SK-N-SH treated with all-trans-retinoic acid at 6 μM for 48 hours (cell line): Measurements from ENCODE around the gene DBN1.

ENCODE experiments used
- ATAC-seq: fragments of 200-7000 bp; cut with Tn5 transposase; 3 replicates; pipeline ENCODE4 v1.9.1; 2020; ENCODE audit warnings: mild to moderate bottlenecking, moderate library complexity
- ARNTL ChIP-seq: fragments of 450-650 bp; formaldehyde crosslinking; IDR thresholded peaks from 2 replicates; pipeline ENCODE4 v1.5.0; 2020; ENCODE audit warnings: low read depth, mild to moderate bottlenecking, moderate library complexity, borderline replicate concordance
- BACH2 ChIP-seq: fragments of 250-450 bp; sonication (Bioruptor Pico); IDR thresholded peaks from 2 replicates; pipeline ENCODE4 v1.9.0; 2021; ENCODE audit warnings: mild to moderate bottlenecking, borderline replicate concordance
- ESRRG ChIP-seq: fragments of 250-450 bp; sonication (Bioruptor Pico); IDR thresholded peaks from 2 replicates; pipeline ENCODE4 v1.6.1; 2021; ENCODE audit warnings: mild to moderate bottlenecking
- GLIS3 ChIP-seq: fragments of 250-450 bp; sonication (Bioruptor Pico); IDR thresholded peaks from 2 replicates; pipeline ENCODE4 v1.5.0; 2020; ENCODE audit warnings: mild to moderate bottlenecking, moderate library complexity
- ISL1 ChIP-seq: fragments of 250-450 bp; sonication (Bioruptor Pico); IDR thresholded peaks from 2 replicates; pipeline ENCODE4 v2.1.2; 2022; ENCODE audit warnings: mild to moderate bottlenecking, moderate library complexity
- PPARA ChIP-seq: fragments of 250-450 bp; sonication (Bioruptor Pico); IDR thresholded peaks from 2 replicates; pipeline ENCODE4 v1.5.0; 2020; ENCODE audit warnings: mild to moderate bottlenecking, borderline replicate concordance
- RARB ChIP-seq: fragments of 250-450 bp; sonication (Bioruptor Pico); IDR thresholded peaks from 2 replicates; pipeline ENCODE4 v1.8.0; 2021; ENCODE audit warnings: mild to moderate bottlenecking, moderate library complexity
- SNAI2 ChIP-seq: fragments of 250-450 bp; sonication (Bioruptor Pico); IDR thresholded peaks from 2 replicates; pipeline ENCODE4 v1.5.0; 2020; ENCODE audit warnings: mild to moderate bottlenecking, moderate library complexity
- TCF4 ChIP-seq: fragments of 250-450 bp; sonication (Bioruptor Pico); IDR thresholded peaks from 2 replicates; pipeline ENCODE4 v1.8.0; 2021; ENCODE audit warnings: mild to moderate bottlenecking, moderate library complexity, borderline replicate concordance
- TOX ChIP-seq: fragments of 250-450 bp; sonication (Bioruptor Pico); IDR thresholded peaks from 2 replicates; pipeline ENCODE4 v1.8.0; 2021; ENCODE audit warnings: mild to moderate bottlenecking, moderate library complexity, borderline replicate concordance
- ZFP3 ChIP-seq: fragments of 250-450 bp; sonication (Bioruptor Pico); IDR thresholded peaks from 2 replicates; pipeline ENCODE4 v1.5.0; 2020; ENCODE audit warnings: mild to moderate bottlenecking, moderate library complexity
- ZFP30 ChIP-seq: fragments of 450-650 bp; formaldehyde crosslinking; IDR thresholded peaks from 2 replicates; pipeline ENCODE4 v1.5.0; 2022; ENCODE audit warnings: mild to moderate bottlenecking, moderate library complexity
- ZNF565 ChIP-seq: fragments of 450-650 bp; formaldehyde crosslinking; conservative IDR thresholded peaks from 2 replicates; pipeline ENCODE4 v1.5.0; 2020; ENCODE audit warnings: low read depth, mild to moderate bottlenecking, moderate library complexity
- ZNF70 ChIP-seq: fragments of 450-650 bp; formaldehyde crosslinking; IDR thresholded peaks from 2 replicates; pipeline ENCODE4 v1.5.0; 2020; ENCODE audit warnings: mild to moderate bottlenecking, moderate library complexity
- ZNF8 ChIP-seq: fragments of 450-650 bp; formaldehyde crosslinking; IDR thresholded peaks from 2 replicates; pipeline ENCODE4 v1.5.0; 2020; ENCODE audit warnings: mild to moderate bottlenecking, moderate library complexity
- TF ChIP-seq, protein P1 (sequence below): fragments of 250-450 bp; sonication (Bioruptor Pico); IDR thresholded peaks from 2 replicates; pipeline ENCODE4 v1.5.0; 2020; ENCODE audit warnings: mild to moderate bottlenecking, moderate library complexity
- TF ChIP-seq, protein P2 (sequence below): fragments of 250-450 bp; sonication (Bioruptor Pico); IDR thresholded peaks from 2 replicates; pipeline ENCODE4 v1.5.1; 2021; ENCODE audit warnings: mild to moderate bottlenecking, moderate library complexity
- TF ChIP-seq, protein P3 (sequence below): fragments of 250-450 bp; sonication (Bioruptor Pico); IDR thresholded peaks from 2 replicates; pipeline ENCODE4 v1.8.0; 2021; ENCODE audit warnings: low read depth, mild to moderate bottlenecking, moderate library complexity, borderline replicate concordance
- TF ChIP-seq, protein P4 (sequence below): fragments of 250-450 bp; sonication (Bioruptor Pico); IDR thresholded peaks from 2 replicates; pipeline ENCODE4 v1.5.1; 2020; ENCODE audit warnings: low read depth, mild to moderate bottlenecking, moderate library complexity

Gene DBN1

DNA sequence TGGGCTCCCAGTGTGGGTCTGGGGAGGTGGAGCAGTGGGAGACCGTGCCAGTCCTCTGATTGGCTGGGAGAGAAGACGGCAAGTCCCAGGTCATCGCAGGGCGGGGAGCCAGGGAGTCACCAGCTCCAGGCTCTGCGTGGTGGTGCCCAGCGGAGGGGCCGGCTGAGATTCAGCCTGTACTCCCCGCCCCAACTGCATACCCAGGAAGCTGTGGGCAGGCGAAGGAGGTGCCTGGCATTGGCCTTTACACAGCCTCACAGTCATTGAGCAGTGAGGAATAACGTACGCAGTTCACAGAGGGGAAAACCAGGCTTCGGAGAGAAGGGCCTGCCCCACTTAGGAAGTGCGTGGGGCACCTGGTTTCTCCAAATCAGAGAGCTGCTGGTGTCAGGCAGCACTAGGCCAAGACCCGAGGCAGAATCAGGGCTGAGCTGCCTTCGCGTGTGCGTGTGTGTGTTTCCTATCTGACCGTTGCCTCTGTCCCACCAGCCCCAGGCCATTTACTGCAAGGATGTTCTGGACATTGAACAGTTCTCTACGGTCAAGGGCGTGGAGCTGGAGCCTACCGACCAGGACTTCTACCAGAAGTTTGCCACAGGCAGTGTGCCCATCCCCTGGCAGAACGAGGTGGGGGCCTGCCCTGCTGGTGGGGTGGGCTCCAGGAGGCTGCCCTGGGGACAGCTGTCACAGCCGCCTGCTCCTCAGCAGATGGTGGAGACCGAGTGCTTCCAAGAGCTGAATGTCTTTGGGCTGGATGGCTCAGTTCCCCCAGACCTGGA, 33.0 kb downstream of the DBN1 start:
- ATAC-seq: no peak

DNA sequence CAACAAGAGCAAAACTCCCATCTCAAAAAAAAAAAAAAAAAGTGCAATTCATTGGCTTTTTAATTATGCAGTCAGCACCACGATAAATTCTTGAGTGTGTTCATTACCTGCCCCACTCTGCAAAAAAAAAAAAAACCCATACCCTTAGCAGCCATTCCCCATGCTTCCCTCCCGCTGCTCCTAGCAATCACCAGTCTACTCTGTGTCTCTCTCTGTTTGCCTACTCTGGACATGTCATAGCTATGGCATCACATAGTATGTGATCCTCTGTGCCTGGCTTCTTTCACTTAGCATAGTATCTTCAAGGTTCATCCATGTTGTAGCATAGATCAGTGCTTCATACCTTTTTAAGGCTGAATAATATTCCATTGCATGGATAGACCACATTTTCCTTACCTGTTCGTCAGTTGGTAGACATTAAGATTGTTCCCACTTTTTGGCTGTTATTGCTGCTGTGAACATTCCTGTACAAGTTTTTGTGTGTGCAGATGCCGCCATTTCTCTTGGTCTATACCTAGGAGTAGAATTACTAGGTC, 33.8 kb downstream of the DBN1 start:
- no peak for ATAC-seq
- TF ChIP-seq ZFP3 (CRISPR knock-in tag): no peak
- TF ChIP-seq ARNTL: no peak
- TF ChIP-seq, protein P1, sequence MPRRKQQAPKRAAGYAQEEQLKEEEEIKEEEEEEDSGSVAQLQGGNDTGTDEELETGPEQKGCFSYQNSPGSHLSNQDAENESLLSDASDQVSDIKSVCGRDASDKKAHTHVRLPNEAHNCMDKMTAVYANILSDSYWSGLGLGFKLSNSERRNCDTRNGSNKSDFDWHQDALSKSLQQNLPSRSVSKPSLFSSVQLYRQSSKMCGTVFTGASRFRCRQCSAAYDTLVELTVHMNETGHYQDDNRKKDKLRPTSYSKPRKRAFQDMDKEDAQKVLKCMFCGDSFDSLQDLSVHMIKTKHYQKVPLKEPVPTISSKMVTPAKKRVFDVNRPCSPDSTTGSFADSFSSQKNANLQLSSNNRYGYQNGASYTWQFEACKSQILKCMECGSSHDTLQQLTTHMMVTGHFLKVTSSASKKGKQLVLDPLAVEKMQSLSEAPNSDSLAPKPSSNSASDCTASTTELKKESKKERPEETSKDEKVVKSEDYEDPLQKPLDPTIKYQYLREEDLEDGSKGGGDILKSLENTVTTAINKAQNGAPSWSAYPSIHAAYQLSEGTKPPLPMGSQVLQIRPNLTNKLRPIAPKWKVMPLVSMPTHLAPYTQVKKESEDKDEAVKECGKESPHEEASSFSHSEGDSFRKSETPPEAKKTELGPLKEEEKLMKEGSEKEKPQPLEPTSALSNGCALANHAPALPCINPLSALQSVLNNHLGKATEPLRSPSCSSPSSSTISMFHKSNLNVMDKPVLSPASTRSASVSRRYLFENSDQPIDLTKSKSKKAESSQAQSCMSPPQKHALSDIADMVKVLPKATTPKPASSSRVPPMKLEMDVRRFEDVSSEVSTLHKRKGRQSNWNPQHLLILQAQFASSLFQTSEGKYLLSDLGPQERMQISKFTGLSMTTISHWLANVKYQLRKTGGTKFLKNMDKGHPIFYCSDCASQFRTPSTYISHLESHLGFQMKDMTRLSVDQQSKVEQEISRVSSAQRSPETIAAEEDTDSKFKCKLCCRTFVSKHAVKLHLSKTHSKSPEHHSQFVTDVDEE (CRISPR knock-in tag): no peak
- no peak for TF ChIP-seq GLIS3 (CRISPR knock-in tag)
- no peak for TF ChIP-seq ZNF8 (CRISPR knock-in tag)
- TF ChIP-seq SNAI2 (CRISPR knock-in tag): no peak
- no peak for TF ChIP-seq TCF4
- TF ChIP-seq ZNF565 (CRISPR knock-in tag): no peak
- TF ChIP-seq, protein P2, sequence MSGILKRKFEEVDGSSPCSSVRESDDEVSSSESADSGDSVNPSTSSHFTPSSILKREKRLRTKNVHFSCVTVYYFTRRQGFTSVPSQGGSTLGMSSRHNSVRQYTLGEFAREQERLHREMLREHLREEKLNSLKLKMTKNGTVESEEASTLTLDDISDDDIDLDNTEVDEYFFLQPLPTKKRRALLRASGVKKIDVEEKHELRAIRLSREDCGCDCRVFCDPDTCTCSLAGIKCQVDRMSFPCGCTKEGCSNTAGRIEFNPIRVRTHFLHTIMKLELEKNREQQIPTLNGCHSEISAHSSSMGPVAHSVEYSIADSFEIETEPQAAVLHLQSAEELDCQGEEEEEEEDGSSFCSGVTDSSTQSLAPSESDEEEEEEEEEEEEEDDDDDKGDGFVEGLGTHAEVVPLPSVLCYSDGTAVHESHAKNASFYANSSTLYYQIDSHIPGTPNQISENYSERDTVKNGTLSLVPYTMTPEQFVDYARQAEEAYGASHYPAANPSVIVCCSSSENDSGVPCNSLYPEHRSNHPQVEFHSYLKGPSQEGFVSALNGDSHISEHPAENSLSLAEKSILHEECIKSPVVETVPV (CRISPR knock-in tag): no peak
- no peak for TF ChIP-seq ZNF70 (CRISPR knock-in tag)
- no peak for TF ChIP-seq ESRRG (CRISPR knock-in tag)
- no peak for TF ChIP-seq PPARA (CRISPR knock-in tag)
- TF ChIP-seq ZFP30 (CRISPR knock-in tag): no peak
- no peak for TF ChIP-seq TOX (CRISPR knock-in tag)
- TF ChIP-seq, protein P3, sequence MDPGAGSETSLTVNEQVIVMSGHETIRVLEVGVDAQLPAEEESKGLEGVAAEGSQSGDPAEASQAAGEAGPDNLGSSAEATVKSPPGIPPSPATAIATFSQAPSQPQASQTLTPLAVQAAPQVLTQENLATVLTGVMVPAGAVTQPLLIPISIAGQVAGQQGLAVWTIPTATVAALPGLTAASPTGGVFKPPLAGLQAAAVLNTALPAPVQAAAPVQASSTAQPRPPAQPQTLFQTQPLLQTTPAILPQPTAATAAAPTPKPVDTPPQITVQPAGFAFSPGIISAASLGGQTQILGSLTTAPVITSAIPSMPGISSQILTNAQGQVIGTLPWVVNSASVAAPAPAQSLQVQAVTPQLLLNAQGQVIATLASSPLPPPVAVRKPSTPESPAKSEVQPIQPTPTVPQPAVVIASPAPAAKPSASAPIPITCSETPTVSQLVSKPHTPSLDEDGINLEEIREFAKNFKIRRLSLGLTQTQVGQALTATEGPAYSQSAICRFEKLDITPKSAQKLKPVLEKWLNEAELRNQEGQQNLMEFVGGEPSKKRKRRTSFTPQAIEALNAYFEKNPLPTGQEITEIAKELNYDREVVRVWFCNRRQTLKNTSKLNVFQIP (CRISPR knock-in tag): no peak

More for the DNA sequence above, 33.0 kb downstream of the DBN1 start:
- TF ChIP-seq ARNTL (no peak), BACH2 (CRISPR knock-in tag) (no peak), ISL1 (CRISPR knock-in tag) (no peak), SNAI2 (CRISPR knock-in tag) (no peak), ZNF70 (CRISPR knock-in tag) (no peak), TOX (CRISPR knock-in tag) (no peak), ZFP30 (CRISPR knock-in tag) (no peak), GLIS3 (CRISPR knock-in tag) (no peak), RARB (CRISPR knock-in tag) (no peak), ESRRG (CRISPR knock-in tag) (no peak)
- TF ChIP-seq, protein P3 (CRISPR knock-in tag): no peak
- TF ChIP-seq, protein P4, sequence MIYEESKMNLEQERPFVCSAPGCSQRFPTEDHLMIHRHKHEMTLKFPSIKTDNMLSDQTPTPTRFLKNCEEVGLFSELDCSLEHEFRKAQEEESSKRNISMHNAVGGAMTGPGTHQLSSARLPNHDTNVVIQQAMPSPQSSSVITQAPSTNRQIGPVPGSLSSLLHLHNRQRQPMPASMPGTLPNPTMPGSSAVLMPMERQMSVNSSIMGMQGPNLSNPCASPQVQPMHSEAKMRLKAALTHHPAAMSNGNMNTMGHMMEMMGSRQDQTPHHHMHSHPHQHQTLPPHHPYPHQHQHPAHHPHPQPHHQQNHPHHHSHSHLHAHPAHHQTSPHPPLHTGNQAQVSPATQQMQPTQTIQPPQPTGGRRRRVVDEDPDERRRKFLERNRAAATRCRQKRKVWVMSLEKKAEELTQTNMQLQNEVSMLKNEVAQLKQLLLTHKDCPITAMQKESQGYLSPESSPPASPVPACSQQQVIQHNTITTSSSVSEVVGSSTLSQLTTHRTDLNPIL (CRISPR knock-in tag): no peak
- TF ChIP-seq, protein P1 (CRISPR knock-in tag): no peak
